Endothelial cell of umbilical vein (primary cell): ENCODE data around the gene TEP1. TPM values are rescaled to one million over a fixed set of nuclear protein-coding genes. Genes with fewer than 3 reads are reported as not detected.

Source experiments
- BruUV-seq: library from RNA; stranded (reverse); fragments of 400-500 nt; replicated peaks from 2 replicates; lab custom pipeline; 2021; lab: Mats Ljungman, UMichigan
- CTCF ChIA-PET: fragments of 300-600, 350-600 bp; sonication (Branson Sonifier 250); formaldehyde crosslinking; loops from one replicate; lab custom pipeline; 2021; ENCODE audit warnings: antibody characterized with exemption, inconsistent platforms; lab: Charles Lee
- POLR2A ChIA-PET: fragments of 300-600, 350-600 bp; sonication (Branson Sonifier 250); formaldehyde crosslinking; loops from one replicate; lab custom pipeline; 2021; ENCODE audit warnings: antibody characterized with exemption, inconsistent platforms; lab: Charles Lee
- DNase-seq: peaks from one replicate; pipeline ENCODE4 v3.0.0-alpha.2; 2011; ENCODE audit warnings: low read depth, low spot score
- FAIRE-seq: peaks from 2 replicates; lab custom pipeline; 2011; peaks lifted over from hg19 to GRCh38; lab: Jason Lieb, UNC
- H2AFZ ChIP-seq: 2 replicates; pipeline ENCODE4 v1.6.0; 2012; ENCODE audit warnings: low read depth, low read length, control low read depth, inconsistent platforms
- H3K27ac ChIP-seq: 2 replicates; pipeline ENCODE4 v1.5.1; 2011; ENCODE audit warnings: low read depth, mild to moderate bottlenecking, control low read depth, low read length, moderate library complexity; ENCODE audit not compliant: insufficient read depth
- H3K27me3 ChIP-seq, 2 experiments: 2 replicates each; pipeline versions ENCODE4 v1.6.0 to v1.6.1; 2011; ENCODE audit warnings: low read length in 2 of 2, mixed read lengths in 1 of 2; ENCODE audit not compliant: control insufficient read depth in 2 of 2, insufficient read depth in 2 of 2
- H3K36me3 ChIP-seq, 2 experiments: 2 replicates in 1 of 2; 3 replicates in 1 of 2; pipeline ENCODE4 v1.5.1; 2011; ENCODE audit warnings: low read length in 2 of 2, mild to moderate bottlenecking in 1 of 2, moderate library complexity in 1 of 2; ENCODE audit not compliant: control insufficient read depth in 2 of 2, insufficient read depth in 2 of 2; ENCODE audit errors: extremely low read depth in 1 of 2
- H3K4me1 ChIP-seq: 3 replicates; pipeline ENCODE4 v1.5.1; 2011; ENCODE audit warnings: mild to moderate bottlenecking, low read length; ENCODE audit not compliant: control insufficient read depth, insufficient read depth; ENCODE audit errors: extremely low read depth
- H3K4me2 ChIP-seq: 2 replicates; pipeline ENCODE4 v1.6.1; 2011; ENCODE audit warnings: low read length, control low read depth, mixed read lengths; ENCODE audit not compliant: insufficient read depth
- H3K4me3 ChIP-seq, 3 experiments: fragments of 200-600 bp in 1 of 3; sonication (generic), shearing (Covaris generic) in 1 of 3; replicated peaks in 1 of 3; 2 replicates each; pipeline ENCODE4 v1.5.1; 2011 to 2016; ENCODE audit warnings: control low read depth in 3 of 3, low read length in 3 of 3, mild to moderate bottlenecking in 2 of 3, inconsistent platforms in 1 of 3, low read depth in 1 of 3, moderate library complexity in 1 of 3; ENCODE audit not compliant: insufficient read depth in 1 of 3
- H3K79me2 ChIP-seq: 2 replicates; pipeline ENCODE4 v1.6.0; 2012; ENCODE audit warnings: low read length, inconsistent platforms; ENCODE audit not compliant: control insufficient read depth, insufficient read depth
- H3K9ac ChIP-seq: replicated peaks from 2 replicates; pipeline ENCODE3; 2011; ENCODE audit warnings: low read length, control low read depth; ENCODE audit not compliant: insufficient read depth; ENCODE audit errors: extremely low read depth
- H3K9me1 ChIP-seq: replicated peaks from 3 replicates; pipeline ENCODE4 v1.6.0; 2011; ENCODE audit warnings: mild to moderate bottlenecking, low read length; ENCODE audit not compliant: control insufficient read depth, insufficient read depth; ENCODE audit errors: extremely low read depth
- H3K9me3 ChIP-seq: replicated peaks from 2 replicates; pipeline ENCODE4 v1.5.1; 2012; ENCODE audit warnings: low read length, inconsistent platforms; ENCODE audit not compliant: control insufficient read depth, insufficient read depth
- H4K20me1 ChIP-seq: replicated peaks from 2 replicates; pipeline ENCODE3; 2011; ENCODE audit warnings: mild to moderate bottlenecking, low read length; ENCODE audit not compliant: control insufficient read depth, insufficient read depth; ENCODE audit errors: extremely low read depth
- CTCF ChIP-seq, 2 donors: IDR thresholded peaks; 1 replicate in 1 of 2; 2 replicates in 1 of 2; pipeline ENCODE4 v1.5.1; 2011; ENCODE audit warnings: low read length in 2 of 2, mild to moderate bottlenecking in 2 of 2, moderate library complexity in 2 of 2, control low read depth in 1 of 2, inconsistent platforms in 1 of 2, low read depth in 1 of 2; ENCODE audit not compliant: insufficient read depth in 1 of 2; ENCODE audit errors: extremely low read depth in 1 of 2
- EZH2 ChIP-seq: IDR thresholded peaks from 2 replicates; pipeline ENCODE4 v1.6.1; 2012; ENCODE audit warnings: borderline replicate concordance, low read depth, mild to moderate bottlenecking, moderate library complexity, low read length, inconsistent platforms; ENCODE audit not compliant: severe bottlenecking
- FOS ChIP-seq: IDR thresholded peaks from 2 replicates; pipeline ENCODE4 v1.6.1; 2011; ENCODE audit warnings: mild to moderate bottlenecking, low read length, moderate library complexity, borderline replicate concordance; ENCODE audit not compliant: insufficient read depth
- GATA2 ChIP-seq: IDR thresholded peaks from 2 replicates; pipeline ENCODE4 v1.7.0; 2011; ENCODE audit warnings: low read depth, mild to moderate bottlenecking, moderate library complexity, mixed read lengths, low read length; ENCODE audit not compliant: insufficient read length, insufficient read depth
- JUN ChIP-seq: IDR thresholded peaks from 2 replicates; pipeline ENCODE4 v1.6.1; 2011; ENCODE audit warnings: borderline replicate concordance, low read depth; ENCODE audit not compliant: insufficient read length, insufficient read depth
- MAX ChIP-seq: IDR thresholded peaks from 2 replicates; pipeline ENCODE4 v1.6.1; 2011; ENCODE audit not compliant: insufficient read depth, insufficient read length
- dilution Hi-C: fragments of 300-500 bp; cut with MboI; formaldehyde crosslinking; loops from one replicate; pipeline ENCODE4 v1.15.0; 2019; ENCODE audit warnings: low sequenced_read_pairs; ENCODE audit not compliant: extremely low pct_ligation_motif_present
- intact Hi-C: fragments of 100-400 bp; cut with micrococcal nuclease; formaldehyde crosslinking; loops from one replicate; pipeline ENCODE4 v1.10.0; 2022
- polyA plus RNA-seq, 4 experiments: library from polyadenylated mRNA; depleted of rRNA in 3 of 4; stranded (reverse) in 3 of 4; unstranded in 1 of 4; fragments of >200 nt; gene quantifications; 2 replicates each; pipeline versions ENCODE4 v1.2.1 to v1.2.3, GENCODE V29; 2011 to 2012; ENCODE audit warnings: missing spikeins in 1 of 4
- total RNA-seq: library from RNA; stranded (reverse); gene quantifications from 2 replicates; pipeline ENCODE4 v1.2.3, GENCODE V29; 2021

The TEP1 gene
- total and polyA plus RNA-seq, 2 donors (not counting 3 experiments of a cell fraction or from before 2014, with no cell fraction given): 19.6 to 44.6 TPM

DNA sequence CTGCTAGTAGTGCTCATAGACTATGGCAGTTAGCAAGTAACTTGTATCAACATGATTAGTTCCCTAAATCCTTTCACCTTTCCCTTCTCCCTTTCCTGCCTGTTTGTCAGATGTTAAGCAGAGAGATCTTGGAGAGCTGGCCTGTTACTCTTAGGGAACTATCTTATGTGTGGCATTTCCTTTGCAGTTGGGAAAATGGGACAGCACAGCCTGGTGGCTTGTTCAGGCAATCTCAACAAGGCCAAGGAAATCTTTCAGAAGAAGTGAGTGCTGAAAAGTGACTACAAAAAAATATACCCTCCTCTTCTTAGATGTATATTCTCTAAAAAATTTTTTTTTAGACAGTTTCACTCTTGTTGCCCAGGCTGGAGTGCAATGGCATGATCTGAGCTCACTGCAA is 62.4 kb downstream of the TEP1 start:
- Histone ChIP-seq H3K79me2 (no peaks in the 10 kb centered on the region), H3K27me3 (no peaks in the 10 kb centered on the region), H3K36me3 (peaks cover 6 to 11% of the 10 kb centered on the region in 2 experiments), H3K9me3 (no peaks in the 10 kb centered on the region), H3K9ac (no peak overlapping the region), H3K4me3 (no peak overlapping the region), H3K4me2 (no peak overlapping the region), H3K27ac (no peak overlapping the region), H3K4me1 (peaks cover 12% of the 10 kb centered on the region), H2AFZ (no peak overlapping the region), H3K9me1 (no peaks in the 10 kb centered on the region), H4K20me1 (no peaks in the 10 kb centered on the region)
- DNase-seq (peak; percentile 15), FAIRE-seq (no peak)
- BruUV-seq: no TSS peak
- ChIA-PET POLR2A (no interaction called here), CTCF (interaction anchor here (1.0 to 5.5 kb wide), 5 partner anchors 9 to 65 kb away, joined by 4 to 39 read pairs (median 6); partner anchors contain the start of gene CCNB1IP1)
- intact Hi-C loops: loop anchor here (1.0 kb wide), 1 partner anchor 24 kb away; no protein-coding TSS in a partner anchor
- TF ChIP-seq CTCF (IDR thresholded peaks at IDR 0.05; ENCODE audit: extremely low read depth in 1 of 2, insufficient read depth in 1 of 2, low read depth in 1 of 2, low read length in 2 of 2) (peak; percentile 15 to 22), MAX (no peak)
- dilution Hi-C loops: loop anchor here (10.0 kb wide), 2 partner anchors 124 to 194 kb away; no protein-coding TSS in a partner anchor

DNA sequence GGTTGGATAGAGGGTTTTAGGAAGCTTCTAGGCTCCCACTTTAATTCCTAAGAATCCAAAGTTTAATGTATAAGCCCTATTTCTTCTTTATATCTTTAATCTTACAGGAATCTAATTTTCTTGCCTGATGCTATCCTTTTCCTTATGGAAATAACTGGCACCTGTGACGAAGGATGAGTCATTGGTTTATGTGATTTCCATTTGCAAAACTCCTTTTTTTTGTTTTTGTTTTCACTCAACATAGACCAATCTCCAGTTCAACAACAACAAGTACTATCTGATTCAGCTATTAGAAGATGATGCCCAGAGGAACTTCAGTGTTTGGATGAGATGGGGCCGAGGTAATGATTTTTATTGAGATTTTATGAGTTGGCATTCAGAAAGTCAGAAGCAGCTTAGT is 63.0 kb downstream of the TEP1 start:
- Histone ChIP-seq H3K27ac (no peak overlapping the region), H4K20me1 (no peaks in the 10 kb centered on the region), H3K9me3 (no peaks in the 10 kb centered on the region), H3K79me2 (no peaks in the 10 kb centered on the region), H3K9me1 (no peaks in the 10 kb centered on the region), H3K4me1 (peaks cover 12% of the 10 kb centered on the region), H3K4me2 (no peak overlapping the region), H3K36me3 (peaks cover 6 to 11% of the 10 kb centered on the region in 2 experiments), H3K9ac (no peak overlapping the region), H3K4me3 (no peak overlapping the region), H2AFZ (no peak overlapping the region), H3K27me3 (no peaks in the 10 kb centered on the region)
- POLR2A ChIA-PET: no interaction called here
- DNase-seq (peak; percentile 38), FAIRE-seq (peak; percentile 77)
- CTCF ChIA-PET: interaction anchor here (1.0 to 5.5 kb wide), 6 partner anchors 9 to 65 kb away, joined by 3 to 39 read pairs (median 5); partner anchors contain the start of gene CCNB1IP1
- TF ChIP-seq FOS (peak; percentile 65), GATA2 (peak; percentile 34), JUN (peak; percentile 55), EZH2 (no peak)
- no TSS peak for BruUV-seq
- dilution Hi-C loops (loop anchor here (10.0 kb wide), 2 partner anchors 125 to 195 kb away; no protein-coding TSS in a partner anchor), intact Hi-C loops (no loop called here)
